ENCODE results near the gene BTBD9. TPM values are rescaled to one million over a fixed set of nuclear protein-coding genes. Genes with fewer than 3 reads are reported as not detected.

Gene BTBD9
- total and polyA plus RNA-seq, 11 donors, result 6.3 to 23.3 (median 19.4) TPM

GRCh38 chr6:38198219-38198618 is 441.5 kb downstream of the BTBD9 start:
- peak; percentile 58 to 69 (median 62) for ATAC-seq
- intact Hi-C loops (cut with DNase I), result no loop called here

GRCh38 chr6:38195113-38195635 is 444.6 kb downstream of the BTBD9 start:
- intact Hi-C loops (cut with DNase I), result no loop called here
- DNase-seq (no peak), ATAC-seq (no peak)
- no peak for TF ChIP-seq POLR2A (IDR thresholded peaks at IDR 0.05)
- TF ChIP-seq CTCF (IDR thresholded peaks at IDR 0.05), result no peak
- Histone ChIP-seq H3K27me3 (no peaks in the 10 kb centered on the region), H3K4me3 (no peak overlapping the region), H3K27ac (no peak overlapping the region), H3K36me3 (peaks cover 0 to 8% (median 0%) of the 10 kb centered on the region in 9 donors), H3K4me1 (no peaks in the 10 kb centered on the region), H3K9me3 (no peaks in the 10 kb centered on the region)
- 94 to 97% (median 95%) methylated on average over 5 of the region's 5 CpGs for WGBS, 4 donors

More at GRCh38 chr6:38198219-38198618, 441.5 kb downstream of the BTBD9 start:
- DNase-seq, result no peak
- Histone ChIP-seq H3K27me3 (no peaks in the 10 kb centered on the region), H3K9me3 (no peaks in the 10 kb centered on the region), H3K4me1 (no peaks in the 10 kb centered on the region), H3K36me3 (no peaks in the 10 kb centered on the region), H3K27ac (no peak overlapping the region), H3K4me3 (no peak overlapping the region)
- TF ChIP-seq CTCF (IDR thresholded peaks at IDR 0.05), result no peak
- TF ChIP-seq POLR2A (IDR thresholded peaks at IDR 0.05), result no peak
- WGBS, 4 donors, result 68 to 72% (median 70%) methylated on average over 8 of the region's 8 CpGs

GRCh38 chr6:38194589-38194988 is 445.1 kb downstream of the BTBD9 start:
- ATAC-seq (no peak), DNase-seq (no peak)
- H3K4me3 ChIP-seq, result no peak overlapping the region
- TF ChIP-seq CTCF (IDR thresholded peaks at IDR 0.05) (no peak), POLR2A (IDR thresholded peaks at IDR 0.05) (no peak)
- no peak overlapping the region for H3K27ac ChIP-seq
- intact Hi-C loops (cut with DNase I), result no loop called here
- WGBS, 4 donors, result 86 to 98% (median 97%) methylated on average over 7 of the region's 7 CpGs
- no peaks in the 10 kb centered on the region for H3K27me3 ChIP-seq
- no peaks in the 10 kb centered on the region for H3K4me1 ChIP-seq
- H3K9me3 ChIP-seq, result no peaks in the 10 kb centered on the region
- H3K36me3 ChIP-seq, result peaks cover 0 to 8% (median 0%) of the 10 kb centered on the region in 9 donors

- Histone ChIP-seq H3K27me3 (no peaks in the 10 kb centered on the region), H3K27ac (no peak overlapping the region), H3K4me1 (no peaks in the 10 kb centered on the region), H3K4me3 (no peak overlapping the region), H3K36me3 (peaks cover 0 to 8% (median 0%) of the 10 kb centered on the region in 9 donors), H3K9me3 (no peaks in the 10 kb centered on the region)
- 93 to 97% (median 97%) methylated on average over 2 of the region's 2 CpGs for WGBS, 4 donors
- intact Hi-C loops (cut with DNase I), result no loop called here
- DNase-seq (no peak), ATAC-seq (no peak)
- no peak for TF ChIP-seq CTCF (IDR thresholded peaks at IDR 0.05)
- TF ChIP-seq POLR2A (IDR thresholded peaks at IDR 0.05), result no peak
Measured at GRCh38 chr6:38194282-38194572, 445.5 kb downstream of the BTBD9 start.
